DMS153 (cell line): ENCODE measurements around the gene PPP4R2.
"Not testable (repeated sequence)": the region's sequence is repeated elsewhere in the genome, so short reads cannot be mapped to it uniquely, and the experiment has no call there.

Experiments used
- DNase-seq: peaks from one replicate; lab custom pipeline; 2025; lab: John Stamatoyannopoulos, UW

Gene PPP4R2

GRCh38 chr3:73026111-73026759, 29.6 kb downstream of the PPP4R2 start:
- DNase-seq = no peak

DNA sequence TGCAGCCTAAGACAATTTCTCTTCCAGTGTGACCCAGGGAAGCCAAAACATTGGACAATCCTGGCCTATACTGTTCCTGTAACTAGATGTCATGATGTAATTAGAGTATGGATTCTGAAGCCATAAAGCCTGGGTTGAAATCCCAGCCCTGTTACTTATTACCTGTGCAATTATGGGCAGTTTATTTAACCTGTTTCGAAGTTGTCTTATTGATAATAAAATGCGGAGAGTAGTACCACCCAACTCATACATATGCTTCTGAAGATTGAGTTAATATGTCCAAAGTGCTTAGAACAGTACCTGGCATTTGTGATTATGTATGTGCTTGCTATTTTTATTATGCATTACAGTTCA, 30.1 kb downstream of the PPP4R2 start:
- no peak for DNase-seq

- no peak for DNase-seq
Observed at GRCh38 chr3:73028803-73029202, 32.2 kb downstream of the PPP4R2 start.

GRCh38 chr3:73029321-73029796, 32.7 kb downstream of the PPP4R2 start:
- DNase-seq = no peak

- DNase-seq = no peak
Observed at GRCh38 chr3:73030073-73030597, 33.5 kb downstream of the PPP4R2 start.

DNA sequence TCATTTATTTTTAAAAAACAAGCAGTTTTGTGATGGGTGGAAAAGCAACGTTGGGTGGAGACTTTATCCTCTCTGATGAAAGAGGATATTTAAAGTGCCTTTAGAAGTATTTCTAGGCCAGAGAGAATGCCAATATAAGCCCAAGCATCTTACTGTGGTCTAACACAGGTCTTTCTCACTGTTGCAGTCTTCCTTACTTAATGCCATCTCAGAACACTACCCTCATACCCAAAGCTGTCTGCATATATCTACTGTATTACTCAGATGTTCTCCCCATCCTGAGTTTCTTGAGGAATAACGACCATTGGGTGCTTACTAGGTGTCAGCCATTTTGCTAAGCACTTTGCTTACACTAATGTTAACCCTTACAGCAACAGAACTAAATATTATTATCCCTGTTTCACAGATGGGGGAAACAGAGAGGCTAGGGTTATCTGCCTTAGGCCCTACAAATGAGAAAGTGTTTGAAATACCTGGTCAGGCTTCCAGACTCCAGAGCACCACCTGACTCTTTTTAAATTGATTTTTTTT, 35.0 kb downstream of the PPP4R2 start:
- DNase-seq = no peak

DNA sequence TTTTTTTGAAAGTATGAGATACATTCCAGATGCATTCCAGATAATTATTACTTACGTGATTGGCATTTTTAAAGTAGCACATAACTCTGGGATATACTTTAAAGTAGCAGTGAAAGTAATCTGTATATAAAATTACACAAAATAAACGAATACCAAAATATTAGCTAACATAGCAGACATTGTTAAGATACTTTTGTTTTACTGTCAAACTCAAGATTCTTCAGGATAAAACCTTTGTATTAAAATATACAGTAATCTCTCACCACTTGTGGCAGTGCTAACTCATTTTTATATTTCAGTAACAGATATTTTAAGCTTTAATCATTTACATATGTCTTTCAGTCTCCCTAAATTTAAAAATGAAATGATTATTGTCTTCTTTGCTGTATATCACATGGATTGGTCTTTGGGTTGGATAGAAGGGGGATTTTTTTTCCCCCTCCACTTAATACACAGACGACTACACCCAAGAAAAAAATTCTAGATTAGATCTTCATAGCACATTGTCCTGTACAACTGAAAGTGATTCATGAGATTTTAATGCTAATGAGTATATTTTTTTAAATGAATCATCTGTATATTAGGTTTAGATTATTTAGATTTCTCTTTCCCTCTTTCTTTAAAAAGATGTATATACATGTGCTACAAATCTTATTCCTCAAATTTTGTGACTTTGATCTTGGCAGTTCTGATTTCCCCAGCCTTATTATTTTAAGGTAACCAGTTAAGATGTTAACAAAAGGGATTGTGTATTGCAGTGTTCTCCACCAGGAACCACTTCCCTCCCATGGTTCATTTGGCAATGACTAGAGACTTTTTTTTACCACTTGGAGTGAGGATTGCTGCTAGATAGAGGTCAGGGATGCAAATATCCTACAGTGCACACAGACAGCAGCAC, 40.3 kb downstream of the PPP4R2 start:
- DNase-seq = no peak

DNA sequence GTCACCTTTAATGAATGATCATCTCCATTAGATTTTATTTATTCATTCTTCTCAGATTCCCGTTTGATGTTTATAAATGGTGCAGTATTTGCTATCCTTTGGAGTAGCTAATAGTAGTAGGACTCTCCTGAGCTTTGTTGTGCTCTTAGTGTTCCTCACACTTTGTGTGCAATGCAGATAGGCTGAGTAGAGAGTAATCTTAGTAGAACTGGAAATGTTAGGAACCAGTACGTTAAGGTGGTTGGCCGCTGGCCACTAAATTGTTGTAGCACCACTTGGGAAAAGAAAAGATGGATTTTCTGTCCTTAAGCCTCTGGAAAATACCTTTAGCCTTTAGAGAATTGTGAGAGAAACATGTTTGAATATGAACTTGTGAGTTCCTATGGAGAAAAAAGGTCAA, 44.9 kb downstream of the PPP4R2 start:
- peak; percentile 14 for DNase-seq

DNA sequence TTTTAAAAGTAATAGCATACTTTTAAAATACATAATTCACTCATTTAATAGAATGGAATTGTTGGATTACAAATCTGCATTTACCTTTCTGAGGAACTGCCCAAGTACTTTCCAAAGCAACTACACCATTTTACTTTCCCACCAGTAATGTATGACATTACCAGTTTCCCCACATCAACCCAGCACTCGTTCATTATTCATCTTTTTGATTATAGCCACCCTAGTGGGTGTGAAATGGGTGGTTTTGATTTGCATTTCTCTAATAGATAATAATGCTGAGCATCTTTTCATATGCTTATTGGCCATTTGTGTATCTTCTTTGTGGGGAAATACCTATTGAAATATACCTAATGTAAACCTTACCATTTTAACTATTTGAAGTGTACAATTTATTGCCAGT, 46.8 kb downstream of the PPP4R2 start:
- DNase-seq = no peak

DNA sequence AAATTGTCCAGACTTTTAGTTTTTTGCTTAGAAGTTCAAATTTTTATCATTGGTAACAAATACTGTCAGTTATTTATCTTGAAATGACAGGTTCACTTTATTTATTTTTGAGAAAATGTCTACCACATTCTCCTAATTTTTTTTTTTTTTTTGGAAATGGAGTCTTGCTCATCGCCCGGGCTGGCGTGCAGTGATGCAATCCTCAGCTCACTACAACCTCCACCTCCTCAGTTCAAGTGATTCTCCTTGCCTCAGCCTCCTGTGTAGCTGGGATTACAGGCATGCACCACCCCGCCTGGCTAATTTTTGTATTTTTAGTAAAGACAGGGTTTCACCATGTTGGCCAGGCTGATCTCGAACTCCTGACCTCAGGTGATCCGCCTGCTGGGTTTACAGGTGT, 48.8 kb downstream of the PPP4R2 start:
- no peak for DNase-seq

DNA sequence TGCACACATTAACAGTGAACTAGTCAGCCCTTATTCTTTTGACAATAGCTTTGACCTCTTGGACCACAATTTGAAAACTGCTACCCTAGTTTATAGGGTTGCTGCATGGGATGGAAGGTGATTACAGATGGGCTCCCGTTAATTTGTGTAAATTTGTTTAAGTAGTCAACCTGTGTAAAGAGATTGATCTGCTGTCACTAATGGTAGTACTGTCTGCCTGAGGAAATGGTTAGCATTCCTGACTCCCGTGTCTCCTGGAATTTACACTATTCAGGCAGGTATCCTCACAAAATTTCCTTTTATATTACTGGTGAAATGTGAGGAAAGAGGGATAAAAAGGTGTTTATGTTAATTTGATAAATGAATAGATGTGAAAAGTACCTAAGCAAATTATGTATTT, 49.6 kb downstream of the PPP4R2 start:
- no peak for DNase-seq

GRCh38 chr3:73049319-73049718, 52.7 kb downstream of the PPP4R2 start:
- no peak for DNase-seq

DNA sequence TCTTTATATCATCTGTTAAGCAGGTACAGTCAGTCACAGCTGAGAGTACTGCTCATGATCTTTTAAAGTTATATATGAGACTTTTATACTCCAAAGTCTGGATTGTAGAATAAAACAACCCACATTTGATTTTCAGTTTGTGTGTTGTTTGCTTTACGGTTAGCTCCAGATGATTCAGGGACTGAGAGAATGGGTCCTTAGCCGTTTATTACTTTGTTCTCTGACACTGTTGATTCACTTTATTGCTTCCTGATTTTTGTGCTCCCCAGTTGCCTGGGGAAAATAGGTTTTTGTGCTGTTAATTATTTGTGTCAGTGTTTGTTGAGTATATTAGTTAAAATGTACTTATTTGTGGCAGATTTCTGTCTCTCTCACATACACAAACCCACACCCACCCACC, 56.2 kb downstream of the PPP4R2 start:
- no peak for DNase-seq

- DNase-seq = no peak
Observed at GRCh38 chr3:73055583-73055982, 59.0 kb downstream of the PPP4R2 start.

DNA sequence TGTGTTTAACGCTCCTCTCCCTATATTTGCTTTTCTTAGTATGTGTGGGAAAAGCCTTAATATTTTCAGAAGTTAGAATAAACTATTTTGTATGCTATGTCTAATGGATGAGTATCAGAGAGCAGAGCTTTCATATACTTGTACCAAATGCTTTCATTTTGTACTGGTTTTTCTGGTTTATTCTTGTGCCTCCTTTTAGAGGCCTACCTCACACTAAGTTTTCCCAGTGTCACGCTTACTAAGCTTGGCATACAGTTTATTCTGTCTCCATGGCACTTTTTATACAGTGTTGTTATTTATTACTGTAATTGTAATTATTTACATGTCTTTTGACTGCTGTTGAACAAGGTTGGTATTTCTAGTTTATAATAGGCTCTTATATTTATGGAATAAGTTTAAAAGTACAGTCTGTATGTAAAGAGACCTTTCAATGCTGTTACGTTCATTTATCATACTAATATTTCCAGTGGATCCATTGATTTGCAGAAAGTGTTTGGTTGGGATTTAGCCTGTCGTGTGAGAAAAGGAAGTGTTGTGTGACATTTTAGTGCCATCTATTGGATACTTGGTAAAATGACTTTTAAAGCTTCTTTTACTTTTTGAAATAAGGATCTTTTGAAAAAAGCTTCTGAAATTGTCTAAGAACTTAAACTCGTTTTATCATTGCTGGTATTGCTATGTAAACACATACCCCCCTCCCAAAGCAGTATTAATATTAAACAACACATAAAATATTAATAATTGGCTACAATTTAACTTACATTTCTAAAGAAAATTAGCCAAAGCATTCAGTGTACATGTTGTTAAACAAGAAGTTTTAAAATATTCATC, 59.6 kb downstream of the PPP4R2 start:
- peak; percentile 11 for DNase-seq

- DNase-seq = no peak
Observed at GRCh38 chr3:73056845-73057150, 60.2 kb downstream of the PPP4R2 start.

GRCh38 chr3:73060302-73060723, 63.7 kb downstream of the PPP4R2 start:
- DNase-seq = no peak

DNA sequence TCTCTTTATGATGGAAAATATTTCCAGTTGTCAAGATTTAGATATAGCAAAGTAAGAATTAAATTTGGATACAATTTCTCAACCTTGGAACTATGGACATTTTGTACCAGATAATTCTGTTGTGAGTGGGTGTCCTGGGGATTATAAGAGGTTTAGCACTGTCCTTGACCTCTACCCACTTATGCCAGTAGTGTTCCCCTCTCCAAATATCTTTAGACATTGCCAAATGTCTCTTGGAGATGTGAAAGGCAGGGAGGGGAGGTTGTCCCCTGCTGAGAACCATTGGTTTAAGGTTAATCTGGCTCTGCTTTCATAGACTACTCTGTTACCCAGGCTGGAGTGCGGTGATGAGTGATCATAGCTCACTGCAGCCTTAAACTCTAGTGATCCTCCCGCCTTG, 64.8 kb downstream of the PPP4R2 start, which contains the start of gene EBLN2:
TSS of gene EBLN2 (plus strand) at position 244 of the 400 bp plus-strand sequence. CDS start 423 bp downstream, outside the sequence.
- no peak for DNase-seq

GRCh38 chr3:73066243-73066642, 69.6 kb downstream of the PPP4R2 start:
- not testable (repeated sequence) for DNase-seq

DNA sequence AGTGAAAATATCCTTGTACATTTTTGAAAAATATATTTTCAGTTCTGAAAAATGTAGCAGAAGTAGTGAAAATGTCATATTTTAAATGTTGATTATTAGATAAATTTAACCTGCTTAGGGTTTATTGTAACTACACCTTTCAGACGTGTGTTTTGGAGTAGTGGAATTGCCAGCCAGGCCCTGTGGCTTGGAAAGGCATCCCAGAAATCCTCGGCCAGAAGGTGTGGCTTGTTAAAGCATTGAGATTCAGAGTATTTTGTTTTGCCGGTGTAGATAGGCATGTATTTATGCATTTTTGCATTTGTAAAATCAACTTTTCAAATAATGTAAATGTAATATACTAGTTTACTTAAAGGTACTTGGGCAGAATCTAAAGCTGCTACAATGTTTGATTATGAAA, 71.8 kb downstream of the PPP4R2 start:
- DNase-seq = no peak

- no peak for DNase-seq
Observed at GRCh38 chr3:73069187-73069586, 72.6 kb downstream of the PPP4R2 start.
